H9 (cell line): Measurements from ENCODE around the gene AIMP1. TPM values are rescaled to one million over a fixed set of nuclear protein-coding genes. Genes with fewer than 3 reads are reported as not detected.

ENCODE experiments used
- DNase-seq: peaks from one replicate; pipeline ENCODE4 v3.0.0-alpha.2; 2017
- H2AFZ ChIP-seq: one replicate; pipeline ENCODE4 v1.6.1; 2013; ENCODE audit warnings: mild to moderate bottlenecking, low read length, control low read depth, moderate library complexity
- H2AK5ac ChIP-seq: 2 replicates; pipeline ENCODE4 v1.6.1; 2013; ENCODE audit warnings: low read length, control low read depth, mixed read lengths; ENCODE audit not compliant: insufficient read length
- H2BK120ac ChIP-seq: one replicate; pipeline ENCODE4 v1.6.1; 2013; ENCODE audit warnings: low read depth, mild to moderate bottlenecking, low read length, control low read depth, inconsistent platforms; ENCODE audit not compliant: poor library complexity, severe bottlenecking
- H2BK12ac ChIP-seq: 2 replicates; pipeline ENCODE4 v1.6.1; 2013; ENCODE audit warnings: low read length, control low read depth, mixed read lengths, low read depth; ENCODE audit not compliant: insufficient read length
- H2BK15ac ChIP-seq: 2 replicates; pipeline ENCODE4 v1.6.1; 2013; ENCODE audit warnings: low read depth, low read length, control low read depth
- H2BK20ac ChIP-seq: one replicate; pipeline ENCODE4 v1.6.1; 2013; ENCODE audit warnings: low read depth, mild to moderate bottlenecking, low read length, control low read depth, inconsistent platforms; ENCODE audit not compliant: poor library complexity, severe bottlenecking
- H2BK5ac ChIP-seq: 2 replicates; pipeline ENCODE4 v1.6.1; 2013; ENCODE audit warnings: low read length, control low read depth, mixed read lengths; ENCODE audit not compliant: insufficient read length
- H3K14ac ChIP-seq: 2 replicates; pipeline ENCODE4 v1.6.1; 2013; ENCODE audit warnings: low read length, control low read depth; ENCODE audit not compliant: insufficient read depth
- H3K18ac ChIP-seq: 2 replicates; pipeline ENCODE4 v1.6.1; 2013; ENCODE audit warnings: low read depth, mild to moderate bottlenecking, mixed read lengths, low read length, control low read depth; ENCODE audit not compliant: insufficient read length
- H3K23ac ChIP-seq: 2 replicates; pipeline ENCODE4 v1.6.1; 2013; ENCODE audit warnings: low read length, control low read depth, mixed read lengths, low read depth; ENCODE audit not compliant: insufficient read length
- H3K23me2 ChIP-seq: 2 replicates; pipeline ENCODE4 v1.6.1; 2013; ENCODE audit warnings: low read depth, mild to moderate bottlenecking, mixed read lengths, low read length, control low read depth; ENCODE audit not compliant: insufficient read length, poor library complexity, severe bottlenecking
- H3K27ac ChIP-seq: 2 replicates; pipeline ENCODE4 v1.5.1; 2013; ENCODE audit warnings: low read length, control low read depth, mixed read lengths, low read depth; ENCODE audit not compliant: insufficient read length
- H3K27me3 ChIP-seq: 2 replicates; pipeline ENCODE4 v1.6.1; 2013; ENCODE audit warnings: low read length, control low read depth, inconsistent platforms; ENCODE audit not compliant: insufficient read depth
- H3K4ac ChIP-seq: 2 replicates; pipeline ENCODE4 v1.6.1; 2013; ENCODE audit warnings: low read depth, mild to moderate bottlenecking, control low read depth, inconsistent platforms, low read length, moderate library complexity
- H3K4me1 ChIP-seq: 2 replicates; pipeline ENCODE4 v1.6.1; 2013; ENCODE audit warnings: low read length, control low read depth, inconsistent platforms; ENCODE audit not compliant: insufficient read depth
- H3K4me2 ChIP-seq: 2 replicates; pipeline ENCODE4 v1.6.1; 2013; ENCODE audit warnings: low read length, control low read depth, mixed read lengths; ENCODE audit not compliant: insufficient read length, insufficient read depth
- H3K56ac ChIP-seq: 2 replicates; pipeline ENCODE4 v1.6.1; 2013; ENCODE audit warnings: low read depth, mild to moderate bottlenecking, mixed read lengths, low read length, control low read depth; ENCODE audit not compliant: insufficient read length
- H3K79me1 ChIP-seq: 2 replicates; pipeline ENCODE4 v1.6.1; 2013; ENCODE audit warnings: low read depth, mild to moderate bottlenecking, moderate library complexity, low read length, control low read depth, inconsistent platforms; ENCODE audit not compliant: insufficient read depth, poor library complexity, severe bottlenecking
- H3K79me2 ChIP-seq: 2 replicates; pipeline ENCODE4 v1.6.1; 2013; ENCODE audit warnings: low read length, control low read depth, inconsistent platforms; ENCODE audit not compliant: insufficient read depth
- H3K9ac ChIP-seq: 2 replicates; pipeline ENCODE4 v1.6.1; 2013; ENCODE audit warnings: low read length, control low read depth, mixed read lengths; ENCODE audit not compliant: insufficient read length; ENCODE audit errors: extremely low read depth
- H3K9me3 ChIP-seq: one replicate; pipeline ENCODE4 v1.6.1; 2013; ENCODE audit warnings: low read depth, low read length, inconsistent platforms; ENCODE audit not compliant: control insufficient read depth
- H3T11ph ChIP-seq: one replicate; pipeline ENCODE4 v1.6.1; 2013; ENCODE audit warnings: mild to moderate bottlenecking, low read length, control low read depth, inconsistent platforms
- H4K20me1 ChIP-seq: one replicate; pipeline ENCODE4 v1.6.1; 2013; ENCODE audit not compliant: control insufficient read depth, insufficient read length, insufficient read depth
- H4K5ac ChIP-seq: 2 replicates; pipeline ENCODE4 v1.6.1; 2013; ENCODE audit warnings: low read depth, mild to moderate bottlenecking, mixed read lengths, low read length, control low read depth; ENCODE audit not compliant: insufficient read length
- H4K8ac ChIP-seq: replicated peaks from 2 replicates; pipeline ENCODE4 v1.6.1; 2013; ENCODE audit warnings: low read length, control low read depth, mixed read lengths, low read depth; ENCODE audit not compliant: insufficient read length
- H4K91ac ChIP-seq: 2 replicates; pipeline ENCODE4 v1.6.1; 2013; ENCODE audit warnings: low read depth, mild to moderate bottlenecking, moderate library complexity, mixed read lengths, low read length, control low read depth; ENCODE audit not compliant: insufficient read length
- H3K27ac Mint-ChIP-seq, 3 experiments: 2 replicates in 2 of 3; 3 replicates in 1 of 3; pipeline ENCODE4 v1.8.0; 2020 to 2021; ENCODE audit warnings: mixed read lengths in 3 of 3, mild to moderate bottlenecking in 1 of 3, moderate library complexity in 1 of 3
- H3K27me3 Mint-ChIP-seq: 2 replicates; pipeline ENCODE4 v1.8.0; 2021; ENCODE audit warnings: low read depth, mild to moderate bottlenecking, moderate library complexity, mixed read lengths
- H3K36me3 Mint-ChIP-seq, 3 experiments: 2 replicates in 2 of 3; 3 replicates in 1 of 3; pipeline ENCODE4 v1.8.0; 2020 to 2021; ENCODE audit warnings: low read depth in 3 of 3, mixed read lengths in 3 of 3; ENCODE audit not compliant: insufficient read depth in 1 of 3
- H3K4me1 Mint-ChIP-seq, 2 experiments: 2 replicates each; pipeline ENCODE4 v1.8.0; 2020; ENCODE audit warnings: mixed read lengths in 2 of 2
- H3K4me3 Mint-ChIP-seq, 2 experiments: 2 replicates in 1 of 2; 3 replicates in 1 of 2; pipeline ENCODE4 v1.8.0; 2020 to 2021; ENCODE audit warnings: mild to moderate bottlenecking in 2 of 2, mixed read lengths in 2 of 2, moderate library complexity in 1 of 2
- H3K9me3 Mint-ChIP-seq, 2 experiments: 2 replicates in 1 of 2; 3 replicates in 1 of 2; pipeline ENCODE4 v1.8.0; 2020; ENCODE audit warnings: mild to moderate bottlenecking in 2 of 2, mixed read lengths in 2 of 2, moderate library complexity in 1 of 2
- CTCF ChIP-seq: fragments of 200-600 bp; sonication (generic); conservative IDR thresholded peaks from 3 replicates; pipeline ENCODE4 v1.8.0; 2021; ENCODE audit warnings: antibody characterized with exemption, mild to moderate bottlenecking
- whole genome bisulfite sequencing: extraction: QIAGEN DNeasy Blood & Tissue Kit; methylation state at CpG from one replicate; pipeline ENCODE4 v1.1.7; 2013; ENCODE audit warnings: missing lambda C conversion rate, low lambda C conversion rate, mixed read lengths; ENCODE audit not compliant: insufficient read length; ENCODE audit errors: extremely low coverage; 5-methylcytosine and 5-hydroxymethylcytosine counted together
- total RNA-seq: library from RNA; stranded (reverse); gene quantifications from 2 replicates; pipeline ENCODE4 v1.2.1, GENCODE V29; 2021

The AIMP1 gene
- total RNA-seq, 1 experiment from 2014 or later = 36.8 TPM

GRCh38 chr4:106314960-106315359 is 1.4 kb upstream of the AIMP1 start:
- no CpG with 5 or more reads among the region's 6 CpGs for WGBS
- Histone ChIP-seq H3K79me1 (peaks cover 3% of the 10 kb centered on the region), H3K4me2 (peak overlapping the region; percentile 93)

More at GRCh38 chr4:106314960-106315359, 1.4 kb upstream of the AIMP1 start:
- Mint-ChIP-seq H3K4me3 (no peak overlapping the region), H3K27me3 (no peaks in the 10 kb centered on the region), H3K9me3 (peaks cover under 1% of the 10 kb centered on the region in 2 experiments; a peak in 3 of 5 replicates), H3K27ac (peak overlapping the region; percentile 8 to 81 (median 21); a peak in 1 of 7 replicates), H3K4me1 (peaks cover 4 to 8% of the 10 kb centered on the region in 2 experiments), H3K36me3 (peaks cover under 1 to 2% (median 1%) of the 10 kb centered on the region in 3 experiments; a peak in 6 of 7 replicates)
- Histone ChIP-seq H3K4me1 (no peaks in the 10 kb centered on the region), H4K5ac (no peak overlapping the region), H3K27me3 (no peaks in the 10 kb centered on the region), H4K20me1 (no peaks in the 10 kb centered on the region), H2BK12ac (no peak overlapping the region), H2AFZ (no peak overlapping the region), H3K9ac (peak overlapping the region; percentile 22), H3K9me3 (no peaks in the 10 kb centered on the region), H4K8ac (no peak overlapping the region), H4K91ac (no peak overlapping the region), H3K23ac (no peak overlapping the region), H3K23me2 (peaks cover 5% of the 10 kb centered on the region), H2BK5ac (no peak overlapping the region), H3K18ac (no peak overlapping the region), H3K4ac (no peak overlapping the region), H3K27ac (no peak overlapping the region), H3T11ph (no peak overlapping the region), H3K56ac (no peak overlapping the region), H2BK15ac (no peak overlapping the region), H3K79me2 (peaks cover 13% of the 10 kb centered on the region; the same call in 1 of the 2 replicates), H2BK120ac (no peak overlapping the region), H2AK5ac (no peak overlapping the region), H3K14ac (no peak overlapping the region), H2BK20ac (no peak overlapping the region)
- no peak for TF ChIP-seq CTCF
- no peak for DNase-seq
